ENCODE data around the gene PSMB10. TPM values are rescaled to one million over a fixed set of nuclear protein-coding genes. Genes with fewer than 3 reads are reported as not detected.

PSMB10 gene
- 102 TPM for polyA plus RNA-seq (2013, experiment 1 of 2)
- polyA plus RNA-seq (2013, experiment 2 of 2) = 104 TPM

- Histone ChIP-seq H4K91ac (ENCODE audit: low read length) (peak within 1 kb of the TSS; percentile 96), H2BK120ac (ENCODE audit: low read depth, low read length) (peak within 1 kb of the TSS; percentile 81), H3K9ac (ENCODE audit: low read length) (peak within 1 kb of the TSS; percentile 98), H3K4me1 (ENCODE audit: control insufficient read depth, insufficient read depth, low read depth, low read length) (peaks cover 29% of the 10 kb centered on the region), H2AFZ (ENCODE audit: low read depth, low read length) (peak within 1 kb of the TSS; percentile 86), H4K8ac (ENCODE audit: low read length) (peak within 1 kb of the TSS; percentile 95), H3K18ac (ENCODE audit: low read depth in 1 of 2, low read length in 2 of 2) (peak within 1 kb of the TSS; percentile 88 to 99), H2BK15ac (ENCODE audit: low read depth, poor library complexity, severe bottlenecking) (peak within 1 kb of the TSS; percentile 39), H3K4ac (ENCODE audit: low read depth in 1 of 2, low read length in 2 of 2) (peak within 1 kb of the TSS; percentile 98), H2BK12ac (ENCODE audit: low read length in 2 of 2) (peak within 1 kb of the TSS; percentile 7 to 48), H3K14ac (ENCODE audit: low read length in 2 of 2) (peak within 1 kb of the TSS in 1 of 2 experiments; percentile 96), H3K79me1 (replicated peaks; ENCODE audit: low read length, poor library complexity, severe bottlenecking) (peaks cover 17% of the 10 kb centered on the region), H3K27ac (ENCODE audit: low read length, poor library complexity, severe bottlenecking) (peak within 1 kb of the TSS; percentile 94), H2AK5ac (ENCODE audit: low read length, severe bottlenecking) (peak within 1 kb of the TSS; percentile 71), H2BK5ac (ENCODE audit: low read depth, low read length, poor library complexity, severe bottlenecking) (peak within 1 kb of the TSS; percentile 93), H3K4me2 (ENCODE audit: low read length, poor library complexity, severe bottlenecking) (peak within 1 kb of the TSS; percentile 87), H3K9me3 (ENCODE audit: control insufficient read depth, low read length) (no peaks in the 10 kb centered on the region), H3K23ac (ENCODE audit: low read length in 2 of 2) (peak within 1 kb of the TSS in 1 of 2 experiments; percentile 77), H3K27me3 (ENCODE audit: control insufficient read depth in 1 of 2, insufficient read depth in 1 of 2, low read length in 2 of 2) (no peaks in the 10 kb centered on the region), H3K4me3 (ENCODE audit: insufficient read depth in 1 of 2, low read depth in 1 of 2, low read length in 2 of 2) (peak within 1 kb of the TSS; percentile 95 to 98), H3K36me3 (ENCODE audit: control insufficient read depth in 1 of 2, insufficient read depth in 2 of 2, low read depth in 1 of 2, low read length in 2 of 2) (peaks cover 36 to 46% of the 10 kb centered on the region in 2 experiments)
- WGBS = under 1% methylated on average over 52 of the region's 54 CpGs
- DNase-seq = peak; percentile 91
Observed at GRCh38 chr16:67936124-67936879, at the start of gene PSMB10. PSMB10 (minus strand) TSS chr16:67936850; CDS start chr16:67936749, 101 bp downstream.

GRCh38 chr16:67982011-67982696 is 45.5 kb upstream of the PSMB10 start:
- Histone ChIP-seq H2BK12ac (ENCODE audit: low read length in 2 of 2) (no peak overlapping the region), H3K14ac (ENCODE audit: low read length in 2 of 2) (no peak overlapping the region), H3K23ac (ENCODE audit: low read length in 2 of 2) (no peak overlapping the region), H3K27me3 (ENCODE audit: control insufficient read depth in 1 of 2, insufficient read depth in 1 of 2, low read length in 2 of 2) (peaks cover 16 to 28% of the 10 kb centered on the region in 2 experiments), H3K79me1 (replicated peaks; ENCODE audit: low read length, poor library complexity, severe bottlenecking) (no peaks in the 10 kb centered on the region), H3K4me3 (ENCODE audit: insufficient read depth in 1 of 2, low read depth in 1 of 2, low read length in 2 of 2) (no peak overlapping the region), H2BK15ac (ENCODE audit: low read depth, poor library complexity, severe bottlenecking) (no peak overlapping the region), H3K9me3 (ENCODE audit: control insufficient read depth, low read length) (no peaks in the 10 kb centered on the region), H2BK120ac (ENCODE audit: low read depth, low read length) (no peak overlapping the region), H3K18ac (ENCODE audit: low read depth in 1 of 2, low read length in 2 of 2) (no peak overlapping the region), H3K4me2 (ENCODE audit: low read length, poor library complexity, severe bottlenecking) (no peak overlapping the region), H3K4ac (ENCODE audit: low read depth in 1 of 2, low read length in 2 of 2) (no peak overlapping the region), H4K8ac (ENCODE audit: low read length) (no peak overlapping the region), H3K9ac (ENCODE audit: low read length) (no peak overlapping the region), H2AK5ac (ENCODE audit: low read length, severe bottlenecking) (no peak overlapping the region), H2AFZ (ENCODE audit: low read depth, low read length) (no peak overlapping the region), H3K4me1 (ENCODE audit: control insufficient read depth, insufficient read depth, low read depth, low read length) (peaks cover 1% of the 10 kb centered on the region), H2BK5ac (ENCODE audit: low read depth, low read length, poor library complexity, severe bottlenecking) (no peak overlapping the region), H3K27ac (ENCODE audit: low read length, poor library complexity, severe bottlenecking) (no peak overlapping the region), H3K36me3 (ENCODE audit: control insufficient read depth in 1 of 2, insufficient read depth in 2 of 2, low read depth in 1 of 2, low read length in 2 of 2) (no peaks in the 10 kb centered on the region), H4K91ac (ENCODE audit: low read length) (no peak overlapping the region)
- WGBS = 94% methylated on average over 38 of the region's 49 CpGs
- no peak for DNase-seq

- Histone ChIP-seq H2BK12ac (ENCODE audit: low read length in 2 of 2) (no peak within 1 kb of the TSS), H2BK15ac (ENCODE audit: low read depth, poor library complexity, severe bottlenecking) (no peak within 1 kb of the TSS), H4K91ac (ENCODE audit: low read length) (no peak within 1 kb of the TSS), H2BK5ac (ENCODE audit: low read depth, low read length, poor library complexity, severe bottlenecking) (no peak within 1 kb of the TSS), H2BK120ac (ENCODE audit: low read depth, low read length) (no peak within 1 kb of the TSS), H3K27me3 (ENCODE audit: control insufficient read depth in 1 of 2, insufficient read depth in 1 of 2, low read length in 2 of 2) (peaks cover 32 to 47% of the 10 kb centered on the region in 2 experiments), H3K27ac (ENCODE audit: low read length, poor library complexity, severe bottlenecking) (no peak within 1 kb of the TSS), H3K36me3 (ENCODE audit: control insufficient read depth in 1 of 2, insufficient read depth in 2 of 2, low read depth in 1 of 2, low read length in 2 of 2) (no peaks in the 10 kb centered on the region), H3K14ac (ENCODE audit: low read length in 2 of 2) (no peak within 1 kb of the TSS), H3K4me1 (ENCODE audit: control insufficient read depth, insufficient read depth, low read depth, low read length) (peaks cover 1% of the 10 kb centered on the region), H3K79me1 (replicated peaks; ENCODE audit: low read length, poor library complexity, severe bottlenecking) (no peaks in the 10 kb centered on the region), H3K18ac (ENCODE audit: low read depth in 1 of 2, low read length in 2 of 2) (no peak within 1 kb of the TSS), H3K4me3 (ENCODE audit: insufficient read depth in 1 of 2, low read depth in 1 of 2, low read length in 2 of 2) (no peak within 1 kb of the TSS), H3K4ac (ENCODE audit: low read depth in 1 of 2, low read length in 2 of 2) (no peak within 1 kb of the TSS), H2AK5ac (ENCODE audit: low read length, severe bottlenecking) (no peak within 1 kb of the TSS), H4K8ac (ENCODE audit: low read length) (no peak within 1 kb of the TSS), H3K9ac (ENCODE audit: low read length) (no peak within 1 kb of the TSS), H3K4me2 (ENCODE audit: low read length, poor library complexity, severe bottlenecking) (no peak within 1 kb of the TSS), H2AFZ (ENCODE audit: low read depth, low read length) (no peak within 1 kb of the TSS), H3K23ac (ENCODE audit: low read length in 2 of 2) (no peak within 1 kb of the TSS), H3K9me3 (ENCODE audit: control insufficient read depth, low read length) (no peaks in the 10 kb centered on the region)
- DNase-seq = no peak
- WGBS = 66% methylated on average over 53 of the region's 62 CpGs
Observed at GRCh38 chr16:67979955-67980678, 43.5 kb upstream of the PSMB10 start, which contains the start of gene DPEP3. DPEP3 (minus strand) TSS chr16:67980499; CDS start chr16:67980380, 119 bp downstream.

Data from mesenchymal stem cell (in vitro differentiated cells and primary cell).